Effector CD4-positive, alpha-beta T cell (primary cell): Measurements from ENCODE around the gene NPTX2.

Source experiments
- DNase-seq: peaks from one replicate; pipeline ENCODE4 v3.0.0-alpha.2; 2020

The NPTX2 gene

DNA sequence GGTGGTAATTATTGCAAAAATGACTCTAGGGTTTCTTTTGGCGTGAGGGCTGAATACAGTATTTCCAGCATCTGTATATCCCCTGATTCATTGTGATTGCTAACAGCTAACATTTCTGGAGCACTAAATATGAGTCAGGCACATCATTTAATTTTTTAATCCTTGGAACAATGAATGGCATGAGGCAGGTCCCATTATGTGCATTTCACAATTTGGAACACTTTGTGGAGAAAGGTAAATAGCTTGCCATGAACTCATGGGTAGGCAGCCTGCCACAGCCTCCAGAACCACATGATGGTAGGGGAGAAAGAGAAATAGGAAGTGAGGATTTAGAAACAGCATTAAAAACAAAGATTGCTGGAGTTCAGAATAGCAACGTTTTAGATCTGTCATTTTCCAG lies 1.7 kb downstream of the NPTX2 start:
- DNase-seq, result no peak

DNA sequence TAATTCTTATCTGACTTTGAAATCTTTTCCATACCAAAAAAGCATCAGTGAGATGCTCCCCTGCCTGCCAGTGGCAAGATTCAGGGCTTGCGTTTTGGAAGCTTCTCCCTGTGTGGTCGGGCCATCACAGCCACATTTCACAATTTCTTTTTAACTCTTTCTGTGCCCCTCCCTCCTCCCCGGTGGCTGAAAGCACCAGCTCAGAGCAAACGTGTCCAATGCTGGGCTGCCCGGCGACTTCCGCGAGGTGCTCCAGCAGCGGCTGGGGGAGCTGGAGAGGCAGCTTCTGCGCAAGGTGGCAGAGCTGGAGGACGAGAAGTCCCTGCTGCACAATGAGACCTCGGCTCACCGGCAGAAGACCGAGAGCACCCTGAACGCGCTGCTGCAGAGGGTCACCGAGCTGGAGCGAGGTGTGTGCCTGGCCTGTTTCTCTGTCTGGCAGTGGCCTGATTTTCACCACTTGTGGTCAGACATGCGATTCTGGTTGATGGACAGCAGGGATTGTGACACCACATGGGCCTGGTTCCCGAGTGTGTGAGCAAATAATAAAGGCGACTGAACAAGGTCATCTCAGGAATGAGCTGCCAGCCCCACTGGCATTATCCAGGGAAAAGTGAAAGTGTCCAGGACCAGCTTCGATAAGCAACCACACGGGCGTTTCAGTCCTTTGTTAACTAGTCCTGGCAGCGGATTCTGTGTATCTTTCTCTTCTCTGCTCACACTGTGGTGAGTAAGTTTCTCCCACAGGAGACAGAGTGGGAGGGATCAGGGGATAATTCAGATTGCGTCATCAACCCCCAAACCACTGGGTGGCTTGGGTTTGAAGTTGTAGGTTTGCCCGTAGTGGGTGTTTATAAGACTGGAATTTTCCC lies 2.6 kb downstream of the NPTX2 start:
- DNase-seq, result no peak

DNA sequence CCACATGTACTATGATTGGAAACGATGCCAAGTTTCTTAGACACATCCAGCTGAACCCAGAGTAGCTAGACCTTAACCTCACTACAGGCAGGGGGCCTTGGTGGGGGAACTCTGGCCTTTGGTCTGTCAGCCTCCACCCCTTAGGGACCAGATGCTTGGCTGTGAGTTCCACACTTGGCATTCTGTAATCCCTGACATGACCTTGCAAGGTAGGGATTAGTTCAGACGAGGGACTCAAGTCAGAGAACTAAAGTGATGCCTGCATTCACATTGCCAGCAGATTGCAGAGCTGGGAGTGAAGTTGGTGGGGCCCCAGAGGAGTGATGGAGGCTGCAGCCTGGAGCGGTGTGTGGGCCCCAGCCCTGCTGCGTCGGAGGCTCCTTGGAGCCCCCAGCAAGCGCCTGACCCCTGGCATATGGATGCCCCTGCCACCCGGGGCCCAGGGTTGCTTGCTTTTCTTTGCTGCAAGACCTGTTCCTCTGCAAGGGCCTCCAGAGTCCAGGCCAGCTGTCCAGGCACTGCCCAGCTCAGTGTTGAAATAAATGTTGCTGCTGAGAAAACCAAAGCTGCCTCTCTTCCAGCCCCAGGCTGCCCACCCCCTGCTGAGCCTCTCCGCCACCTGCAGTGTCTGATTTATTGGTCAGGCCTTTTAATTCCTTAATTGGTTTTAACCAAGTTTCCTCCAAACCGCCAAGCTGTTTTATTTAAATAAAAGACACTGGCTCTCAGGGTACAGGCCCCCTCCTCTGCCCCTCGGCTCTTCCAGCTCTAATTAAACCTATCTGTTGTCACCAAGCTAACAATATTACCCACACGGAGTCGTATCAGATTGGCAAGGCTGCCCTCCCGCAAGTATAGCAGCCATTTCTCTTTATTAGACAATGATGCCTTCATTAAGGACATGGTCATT lies 4.7 kb downstream of the NPTX2 start:
- DNase-seq, result no peak

DNA sequence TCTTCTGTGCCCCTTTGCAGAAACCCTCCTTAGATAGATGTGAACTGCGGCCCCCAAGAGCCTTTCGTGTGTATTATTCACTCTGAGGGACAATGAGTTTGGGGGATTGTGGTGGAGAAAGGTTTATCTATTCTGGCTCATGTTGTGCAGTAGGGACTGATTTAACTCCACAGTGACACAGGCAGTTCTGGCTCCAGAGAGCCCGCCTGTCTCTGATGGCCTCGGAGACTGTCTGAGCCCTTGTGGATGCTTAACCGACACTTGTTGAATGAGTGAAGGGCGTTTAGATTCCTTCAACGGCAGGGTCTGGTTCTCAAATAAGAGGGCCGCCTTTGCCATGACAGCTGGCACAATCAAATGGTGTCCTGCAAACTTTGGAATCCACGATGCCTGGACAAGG lies 5.8 kb downstream of the NPTX2 start:
- DNase-seq, result no peak

DNA sequence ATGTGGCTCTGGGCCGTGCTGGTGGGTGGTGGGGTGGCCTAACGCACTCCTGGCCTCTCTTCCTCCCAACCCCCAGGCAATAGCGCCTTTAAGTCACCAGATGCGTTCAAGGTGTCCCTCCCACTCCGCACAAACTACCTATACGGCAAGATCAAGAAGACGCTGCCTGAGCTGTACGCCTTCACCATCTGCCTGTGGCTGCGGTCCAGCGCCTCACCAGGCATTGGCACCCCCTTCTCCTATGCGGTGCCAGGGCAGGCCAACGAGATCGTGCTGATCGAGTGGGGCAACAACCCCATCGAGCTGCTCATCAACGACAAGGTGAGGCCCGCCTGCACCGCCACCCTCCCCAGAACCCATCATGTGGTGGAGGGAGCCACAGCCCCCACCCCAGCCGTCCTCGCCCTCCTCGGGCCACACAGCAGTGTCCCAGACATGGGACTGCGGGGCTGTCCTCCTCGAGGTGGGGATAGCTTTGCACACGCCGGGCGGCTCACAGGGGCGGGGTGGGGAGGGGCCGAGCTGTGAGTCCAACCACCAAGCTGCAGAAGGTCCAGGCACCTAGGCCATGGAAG lies 7.8 kb downstream of the NPTX2 start:
- no peak for DNase-seq

DNA sequence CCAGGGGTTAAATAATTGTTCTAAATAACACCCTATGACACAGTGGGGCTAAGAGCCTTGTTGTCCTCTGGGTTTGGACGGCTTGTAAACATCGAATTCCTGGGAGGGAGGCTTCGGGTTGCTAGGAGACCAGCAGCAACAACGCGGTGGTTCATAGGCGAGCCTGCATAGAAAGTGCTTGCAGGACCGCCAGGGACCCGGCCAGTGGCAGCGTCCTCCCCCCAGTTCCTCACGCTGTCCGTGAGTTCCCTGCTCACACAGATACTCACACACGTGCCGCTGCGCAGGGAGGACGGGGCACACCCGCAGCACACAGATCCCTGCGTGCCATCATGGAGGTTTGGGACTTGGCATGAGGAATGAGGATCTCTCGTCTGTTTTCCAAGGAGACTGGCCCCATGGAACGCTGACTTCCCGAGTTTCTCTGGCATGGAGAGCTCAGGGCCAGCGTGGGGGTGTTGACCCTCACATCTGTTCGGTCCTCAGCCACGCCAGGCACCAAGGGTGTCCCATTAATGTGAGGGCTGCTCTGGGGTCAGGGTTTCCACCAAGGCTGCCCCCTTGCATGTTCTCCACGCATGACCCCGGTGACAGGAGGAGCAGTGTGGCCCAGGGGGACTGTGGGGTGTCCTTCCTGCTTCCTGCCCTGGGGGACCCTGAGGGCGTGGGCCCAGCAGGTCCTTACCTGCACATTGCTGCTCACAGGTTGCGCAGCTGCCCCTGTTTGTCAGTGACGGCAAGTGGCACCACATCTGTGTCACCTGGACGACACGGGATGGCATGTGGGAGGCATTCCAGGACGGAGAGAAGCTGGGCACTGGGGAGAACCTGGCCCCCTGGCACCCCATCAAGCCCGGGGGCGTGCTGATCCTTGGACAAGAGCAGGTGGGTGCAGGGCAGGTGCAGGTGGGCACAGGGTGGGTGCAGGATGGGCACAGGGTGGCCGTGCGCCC lies 9.7 kb downstream of the NPTX2 start:
- DNase-seq, result no peak

DNA sequence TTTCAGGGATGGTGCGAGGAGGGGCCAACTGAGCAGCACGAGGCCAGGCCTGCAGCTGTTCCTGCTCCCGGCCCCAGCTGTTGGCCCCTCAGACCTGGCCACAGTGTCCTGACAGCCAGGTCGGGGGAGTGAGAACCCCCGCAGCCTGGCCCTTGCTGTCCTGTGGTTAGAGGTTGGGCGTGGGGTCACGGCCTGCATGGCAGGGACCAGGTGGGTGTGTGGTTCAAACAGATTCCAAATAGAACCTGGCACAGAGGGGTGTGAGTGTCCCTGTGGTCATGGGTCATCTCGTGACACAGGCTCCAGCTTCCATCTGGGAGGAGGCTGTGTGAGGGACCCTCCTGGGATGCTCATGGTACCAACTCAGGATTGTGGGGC lies 10.3 kb downstream of the NPTX2 start:
- DNase-seq, result no peak

DNA sequence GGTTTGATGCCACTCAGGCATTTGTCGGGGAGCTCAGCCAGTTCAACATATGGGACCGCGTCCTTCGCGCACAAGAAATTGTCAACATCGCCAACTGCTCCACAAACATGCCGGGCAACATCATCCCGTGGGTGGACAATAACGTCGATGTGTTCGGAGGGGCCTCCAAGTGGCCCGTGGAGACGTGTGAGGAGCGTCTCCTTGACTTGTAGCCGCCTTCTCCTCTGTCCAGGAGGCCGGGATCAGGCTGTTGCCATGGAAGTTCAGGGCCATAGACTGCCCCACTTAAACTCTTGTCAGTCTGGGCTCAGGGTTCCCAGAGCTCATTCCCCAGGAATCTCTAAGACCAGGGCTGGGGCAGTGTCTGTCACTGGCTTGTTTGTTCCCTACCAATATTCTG lies 11.3 kb downstream of the NPTX2 start:
- DNase-seq, result no peak

DNA sequence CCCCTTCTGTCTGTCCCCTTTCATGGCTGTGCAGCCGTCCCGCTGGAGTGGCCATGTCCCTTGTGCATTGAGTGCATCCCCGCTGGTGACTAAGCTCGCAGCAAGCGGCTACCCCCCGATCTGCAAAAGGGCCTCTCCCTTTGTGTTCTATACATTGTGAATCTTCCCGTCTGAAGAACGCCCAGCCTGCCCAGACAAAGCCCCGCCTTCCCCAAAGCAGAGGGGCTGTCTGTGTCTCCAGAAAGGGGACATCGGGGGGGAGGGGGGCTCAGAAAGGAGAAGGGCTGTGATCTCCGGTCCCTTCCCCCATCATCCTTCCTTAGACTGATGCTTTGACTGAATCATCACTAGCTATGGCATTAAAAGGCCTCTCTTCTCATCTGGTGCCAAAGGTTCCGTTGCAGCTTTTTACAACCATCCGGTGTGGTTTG lies 11.9 kb downstream of the NPTX2 start:
- no peak for DNase-seq

DNA sequence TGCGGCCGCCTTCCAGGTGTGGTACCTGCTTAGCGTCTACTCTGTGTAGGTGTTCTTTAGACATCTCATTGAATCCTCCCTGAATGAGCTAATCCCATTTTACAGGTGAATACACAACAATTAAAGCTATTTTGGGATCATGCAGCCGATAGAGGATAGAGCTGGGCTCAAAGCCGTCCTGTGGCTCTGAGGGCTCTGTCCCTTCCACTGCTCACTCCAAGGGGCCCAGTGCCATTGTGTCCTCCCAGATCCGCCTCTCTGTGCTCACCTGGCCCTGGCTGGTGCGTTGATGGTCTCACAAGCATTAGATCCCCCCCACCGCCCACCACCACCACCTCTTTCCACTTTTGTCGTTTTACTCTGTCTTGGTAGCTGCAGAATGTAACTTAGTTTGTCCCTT lies 13.1 kb downstream of the NPTX2 start:
- DNase-seq, result no peak

DNA sequence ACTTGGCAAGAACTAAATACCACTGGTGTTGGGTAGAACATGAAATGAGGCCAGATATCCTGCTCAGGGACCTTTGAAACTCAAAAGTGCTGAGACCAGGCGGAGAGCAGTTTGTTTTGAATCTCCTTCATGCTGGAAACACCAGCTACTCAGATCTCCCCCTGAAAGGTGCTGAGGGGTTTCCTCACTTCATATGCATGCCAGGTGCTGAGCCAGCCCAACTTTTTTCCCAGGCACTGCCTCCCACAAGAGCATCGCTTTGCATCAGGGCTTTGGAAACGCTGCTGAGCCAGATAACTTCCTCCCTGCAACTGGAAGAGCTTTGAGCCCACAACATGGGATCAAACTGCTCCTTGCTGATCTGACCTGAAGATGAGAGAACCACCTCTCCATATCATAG lies 13.7 kb downstream of the NPTX2 start:
- DNase-seq, result no peak

DNA sequence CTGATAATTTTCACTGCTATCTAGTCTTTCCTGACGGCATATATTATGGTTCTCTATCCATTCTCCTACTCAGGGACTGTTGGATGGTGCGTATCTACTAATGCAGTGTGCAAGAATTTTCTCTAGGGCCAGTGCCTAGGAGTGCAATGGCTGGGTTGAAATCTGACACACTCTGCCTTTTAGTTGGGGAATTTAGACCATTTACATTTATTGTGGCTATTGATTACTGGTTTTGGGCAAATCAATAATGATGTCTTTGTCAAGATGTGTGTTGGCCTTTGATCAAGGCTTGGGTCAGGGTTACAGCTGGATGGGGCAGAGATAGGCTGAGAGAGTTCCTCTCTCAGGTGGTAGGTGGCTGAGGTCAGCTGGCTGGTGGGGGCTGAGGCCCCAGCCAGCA lies 21.8 kb downstream of the NPTX2 start:
- no peak for DNase-seq

DNA sequence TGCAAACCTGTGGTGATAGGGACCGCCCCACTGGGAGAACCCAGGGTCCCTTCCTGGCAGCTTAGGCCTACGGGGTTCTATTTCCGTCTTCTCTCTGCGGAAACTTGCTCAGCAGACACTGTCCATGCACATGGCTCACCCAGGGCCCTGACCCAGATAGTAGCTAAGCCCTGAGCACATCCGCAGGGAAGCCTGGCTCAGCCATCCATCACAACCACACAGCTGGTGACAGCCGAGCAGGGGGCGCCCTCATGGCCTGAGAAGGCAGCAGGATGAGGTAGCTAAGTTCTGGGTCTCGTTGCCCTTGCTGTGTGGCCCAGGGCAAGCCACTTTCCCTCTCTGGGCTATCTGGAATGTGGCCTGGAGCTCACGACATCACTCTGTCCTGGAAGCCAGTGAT lies 23.3 kb downstream of the NPTX2 start:
- DNase-seq, result no peak

DNA sequence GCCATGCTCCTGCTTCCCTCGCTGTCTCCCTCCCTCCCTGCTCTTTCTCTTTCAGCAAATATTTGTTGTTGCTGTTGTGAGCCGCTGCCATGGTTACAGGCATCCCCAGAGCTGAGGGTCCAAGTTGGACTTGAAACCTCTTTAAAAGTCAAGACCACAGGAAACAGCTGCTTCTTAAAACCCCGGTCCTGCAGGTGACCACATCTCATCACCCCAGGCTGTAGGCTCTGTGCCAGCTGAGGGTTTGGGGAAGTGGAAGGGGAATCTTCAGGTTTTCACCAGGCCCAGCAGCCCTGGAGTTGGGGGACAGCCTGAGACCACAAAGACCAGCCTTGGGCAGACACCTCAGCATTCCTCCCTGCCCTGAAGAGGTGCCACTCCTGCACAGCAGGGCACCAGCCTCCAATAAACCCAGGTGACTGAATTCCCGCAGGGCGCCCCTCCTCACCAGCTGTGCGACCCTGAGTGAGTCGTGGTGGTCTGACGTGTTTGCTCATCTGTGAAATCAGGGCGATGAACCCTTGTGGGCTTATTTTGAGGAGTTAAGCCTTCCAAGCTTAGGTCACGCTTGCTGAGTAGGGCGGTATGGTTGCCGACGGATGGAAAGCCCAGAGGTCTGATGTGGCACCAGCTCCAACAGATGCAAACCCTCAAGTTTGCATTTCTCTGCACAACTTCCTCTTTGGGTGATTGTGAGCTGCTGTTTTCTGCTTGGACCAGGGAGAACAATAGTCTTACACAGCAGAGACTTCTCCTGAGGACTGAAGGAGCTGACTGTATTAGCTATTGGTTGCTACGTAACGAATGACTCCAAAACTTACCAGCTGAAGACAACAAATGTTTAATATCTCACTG lies 24.8 kb downstream of the NPTX2 start:
- no peak for DNase-seq

DNA sequence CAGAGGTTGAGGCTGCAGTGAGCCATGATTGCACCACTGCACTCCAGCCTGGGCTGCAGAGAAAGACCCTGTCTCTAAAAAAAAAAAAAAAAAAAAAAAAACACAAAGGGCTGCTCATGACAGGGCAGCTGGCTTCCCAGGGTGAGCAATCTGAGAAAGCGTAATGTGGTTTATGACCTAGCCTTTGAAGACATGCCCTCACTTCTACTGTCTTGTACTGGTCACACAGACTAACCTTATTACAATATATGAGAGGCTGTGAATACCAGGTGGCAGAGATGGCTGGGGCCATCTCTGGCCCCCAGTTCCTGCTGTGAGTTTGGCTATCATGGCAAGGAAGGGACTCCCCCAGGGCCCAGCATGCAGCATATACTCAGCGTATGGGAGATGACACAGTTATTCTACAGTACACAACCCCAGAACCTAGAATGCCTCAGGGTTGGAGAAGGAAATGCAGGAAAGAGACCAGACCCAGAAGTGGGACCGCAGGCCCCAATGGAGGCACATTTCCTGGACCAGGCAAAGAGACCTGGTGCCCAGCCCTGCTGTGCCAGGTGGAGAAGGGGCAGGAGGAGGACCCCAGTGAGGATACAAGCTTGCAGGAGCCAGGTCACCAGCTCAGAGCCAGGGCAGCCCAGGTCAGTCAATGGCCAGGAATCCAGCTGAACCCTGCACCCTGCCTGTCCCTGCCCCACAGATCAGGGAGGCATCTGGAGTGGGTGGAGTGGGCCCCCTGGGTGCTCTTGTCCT lies 26.3 kb downstream of the NPTX2 start:
- no peak for DNase-seq

DNA sequence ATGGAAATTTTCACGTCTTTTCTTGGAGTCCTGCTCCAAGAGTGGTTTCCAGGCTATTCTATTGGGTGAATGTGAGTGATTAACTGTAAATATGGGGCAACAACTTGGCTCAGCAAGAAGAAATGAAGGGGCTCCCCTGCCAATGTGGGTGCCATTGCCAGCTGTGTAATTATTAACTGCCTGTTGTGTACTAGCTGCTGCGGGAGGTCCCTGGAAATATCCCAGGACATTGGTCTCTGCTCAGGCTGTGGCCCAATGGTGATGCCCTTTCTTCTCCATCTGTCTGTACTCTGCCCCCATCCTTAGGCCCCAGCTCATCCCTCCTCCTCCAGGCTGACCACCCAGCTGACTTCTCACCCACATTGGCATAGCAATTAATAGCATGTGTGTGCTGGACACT lies 29.4 kb downstream of the NPTX2 start:
- no peak for DNase-seq

DNA sequence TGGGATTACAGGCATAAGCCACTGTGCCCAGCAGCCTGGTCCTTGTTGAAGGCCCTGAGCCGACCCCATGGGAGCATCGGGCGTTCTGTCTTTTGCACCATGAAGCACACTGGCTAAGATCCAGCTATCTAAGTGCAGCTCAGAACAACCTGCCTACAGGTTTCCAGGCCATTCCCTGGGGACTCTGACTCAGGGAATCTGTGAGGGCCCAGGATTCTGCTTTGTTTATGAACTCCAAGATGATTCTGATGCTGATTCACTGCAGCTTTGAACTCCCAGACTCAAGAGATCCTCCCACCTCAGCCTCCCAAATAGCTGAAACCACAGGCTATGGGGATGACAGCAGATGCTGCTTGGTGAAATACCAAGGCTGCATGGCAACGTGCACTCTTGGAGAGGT lies 30.2 kb downstream of the NPTX2 start:
- no peak for DNase-seq

DNA sequence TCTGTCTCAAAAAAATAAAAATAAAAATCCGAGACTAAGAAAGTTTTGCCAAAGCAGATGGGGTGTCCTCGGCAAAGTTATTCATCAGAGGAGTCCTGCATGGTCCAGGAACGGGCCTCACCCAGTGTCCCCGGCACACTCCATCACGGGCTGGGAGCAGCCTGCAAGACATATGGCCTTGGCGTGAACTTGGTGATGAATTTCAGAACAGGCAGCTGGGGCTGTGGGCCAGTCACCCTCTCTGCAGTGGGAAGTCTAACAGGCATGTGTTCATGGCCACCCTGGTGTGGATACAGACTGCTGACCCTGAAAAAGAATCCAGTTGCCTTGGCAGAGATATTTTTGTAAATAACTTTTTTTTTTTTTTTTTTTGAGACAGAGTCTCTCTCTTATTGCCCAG lies 34.7 kb downstream of the NPTX2 start:
- DNase-seq, result no peak

DNA sequence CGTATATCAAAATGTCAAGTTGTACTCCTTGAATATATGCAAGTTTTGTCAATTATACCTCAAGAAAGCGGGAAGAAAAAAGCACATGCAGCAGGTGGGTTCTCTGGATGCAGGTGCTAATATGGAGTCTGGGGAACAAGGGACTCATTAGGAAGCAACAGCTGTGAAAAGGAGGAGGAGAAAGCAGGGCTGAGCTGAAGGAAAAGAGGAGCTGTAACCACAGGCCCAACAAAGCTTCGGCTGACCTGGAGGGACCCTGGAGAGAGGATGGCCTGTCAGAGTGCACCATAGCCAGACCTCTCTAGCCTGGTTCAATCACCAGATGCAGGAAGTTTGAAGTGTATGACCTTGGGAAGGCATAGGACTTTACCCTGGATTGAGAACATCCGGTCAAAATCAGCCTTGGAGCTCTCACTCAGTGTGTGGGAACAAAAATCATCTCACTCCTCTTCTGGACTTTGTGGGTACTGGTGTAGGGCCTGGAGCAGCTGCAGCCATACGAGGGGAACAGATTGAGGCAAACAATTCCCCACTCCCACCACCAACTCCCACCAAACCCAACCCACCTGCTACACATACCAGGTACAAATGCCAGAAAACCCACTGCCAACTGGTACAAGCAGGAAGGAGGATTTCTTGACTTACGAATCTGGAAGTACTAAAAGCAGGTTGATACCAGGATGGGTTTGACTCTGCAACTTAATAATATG lies 36.7 kb downstream of the NPTX2 start:
- no peak for DNase-seq
